NCI-H1105 (cell line): ENCODE results near the gene PDE1A.

Experiments used
- DNase-seq: peaks from one replicate; lab custom pipeline; 2025; lab: John Stamatoyannopoulos, UW

PDE1A gene

DNA sequence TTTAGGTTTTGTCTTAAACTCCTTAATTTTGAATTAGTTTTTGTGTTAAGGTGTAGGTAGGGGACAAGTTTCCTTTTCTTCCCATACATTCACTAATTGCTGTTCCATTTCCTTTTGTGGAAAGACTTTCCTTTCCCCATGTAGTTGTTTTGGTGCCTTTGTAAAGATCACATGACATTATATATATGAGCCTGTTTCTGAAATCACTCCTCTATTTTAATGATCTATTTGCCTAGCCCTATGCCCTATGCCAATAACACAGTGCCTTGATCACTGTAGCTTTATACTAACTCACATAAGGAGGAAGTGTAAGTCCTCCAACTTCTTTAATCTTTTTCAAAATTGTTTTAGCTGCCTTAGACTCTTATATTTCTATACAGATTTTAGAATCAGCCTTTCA is 229.3 kb downstream of the PDE1A start:
- no peak for DNase-seq

DNA sequence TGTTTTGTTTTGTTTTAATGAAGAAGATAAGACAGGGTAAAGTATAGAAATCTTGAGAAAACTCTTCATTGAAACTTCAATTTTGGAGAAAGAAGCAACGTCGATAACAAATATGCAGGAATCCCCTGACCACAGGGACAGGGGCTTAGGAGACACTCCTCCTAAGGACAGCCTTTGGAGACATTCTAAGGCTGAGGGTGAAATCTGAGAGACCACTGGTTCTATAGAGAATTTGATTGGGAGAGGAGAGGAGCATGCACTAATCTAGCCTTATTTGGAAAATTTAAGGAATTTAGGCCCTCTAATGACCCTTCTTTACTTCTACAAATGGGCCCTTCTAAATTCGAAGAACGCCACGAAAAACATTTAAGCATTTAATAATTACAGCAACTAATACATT is 233.5 kb downstream of the PDE1A start:
- no peak for DNase-seq

DNA sequence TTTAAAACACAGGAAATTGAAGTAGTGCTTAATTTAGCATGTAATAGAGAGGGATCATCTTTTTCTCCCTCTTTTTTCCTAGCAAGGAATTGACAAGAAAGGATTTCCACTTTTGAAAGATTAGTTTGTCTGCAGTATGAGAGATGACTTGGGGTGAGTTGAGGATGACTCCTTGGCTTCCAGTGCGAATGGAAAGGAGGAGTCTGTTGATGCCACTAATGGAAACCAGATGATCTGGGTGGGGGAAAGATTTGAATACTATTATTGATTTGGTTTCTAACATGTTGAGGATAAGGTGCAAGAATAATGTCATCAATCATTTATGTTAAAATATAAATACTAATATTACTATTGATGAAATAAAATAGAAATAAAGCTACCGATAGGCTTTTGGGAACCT is 235.8 kb downstream of the PDE1A start:
- DNase-seq: no peak

DNA sequence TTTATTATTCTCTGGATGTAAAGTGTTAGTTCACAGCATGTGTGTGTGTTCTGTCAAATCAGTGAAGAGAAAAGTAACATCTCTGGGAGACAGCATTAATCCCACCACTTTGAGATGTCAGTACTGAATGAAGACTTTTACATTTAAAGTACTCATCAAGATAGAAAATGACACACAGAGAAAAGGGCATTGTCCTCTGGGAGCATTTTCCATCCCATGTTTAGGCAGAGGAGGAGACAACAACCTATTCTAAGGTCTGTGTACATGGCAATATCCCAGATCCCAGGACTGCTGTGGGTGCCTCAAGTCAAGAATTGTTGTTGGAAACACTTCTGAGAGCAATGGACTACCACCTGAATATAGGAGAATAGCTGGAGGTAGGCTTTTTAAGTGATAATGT is 239.7 kb downstream of the PDE1A start:
- no peak for DNase-seq

DNA sequence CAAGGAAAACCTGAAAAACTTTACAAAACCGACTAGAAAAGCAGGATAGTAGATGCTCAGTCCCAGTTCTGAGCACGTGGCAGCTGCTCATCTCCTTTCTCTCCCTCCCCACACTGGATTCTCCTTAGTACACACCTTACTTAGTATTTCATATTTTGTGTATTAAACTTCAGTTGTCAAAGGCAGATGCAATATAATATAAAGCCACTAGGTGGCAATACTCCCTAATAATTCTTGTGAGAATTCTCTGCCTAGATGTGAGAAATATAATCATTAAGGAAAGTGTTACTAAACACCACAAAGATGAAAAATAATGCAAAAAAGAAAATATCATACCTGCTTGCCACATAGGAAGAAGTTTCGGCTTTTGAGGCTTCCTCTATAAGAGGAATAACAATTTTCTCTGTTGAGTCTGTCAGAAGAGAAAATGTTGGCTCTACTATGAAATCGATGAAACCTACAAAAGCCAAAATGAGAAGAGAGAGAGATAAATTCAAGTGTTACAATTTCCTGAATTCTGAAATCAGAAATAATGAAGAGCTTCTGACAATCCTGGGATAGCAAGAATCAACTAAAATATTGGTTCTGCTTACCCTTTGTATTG is 240.6 kb downstream of the PDE1A start:
- DNase-seq: peak; percentile 58

DNA sequence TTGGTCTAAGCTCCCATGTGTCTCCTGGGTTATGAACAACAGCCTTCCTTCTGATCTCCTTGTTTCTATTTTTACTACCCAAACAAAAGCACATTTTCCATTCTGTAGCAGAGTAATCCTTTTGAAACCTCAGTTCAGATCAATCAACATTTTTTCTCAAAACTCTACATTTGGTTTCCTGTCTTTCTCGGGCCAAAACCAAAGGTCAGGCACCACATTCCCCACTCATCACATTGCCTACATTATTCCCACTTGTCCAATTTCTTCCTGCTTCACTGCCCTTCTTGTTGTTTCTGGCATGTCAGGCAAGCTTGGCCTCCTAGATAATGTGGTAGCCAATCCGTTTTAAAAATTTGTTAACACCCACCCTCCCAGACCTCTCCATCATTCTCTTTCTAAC is 244.4 kb downstream of the PDE1A start:
- DNase-seq: no peak

DNA sequence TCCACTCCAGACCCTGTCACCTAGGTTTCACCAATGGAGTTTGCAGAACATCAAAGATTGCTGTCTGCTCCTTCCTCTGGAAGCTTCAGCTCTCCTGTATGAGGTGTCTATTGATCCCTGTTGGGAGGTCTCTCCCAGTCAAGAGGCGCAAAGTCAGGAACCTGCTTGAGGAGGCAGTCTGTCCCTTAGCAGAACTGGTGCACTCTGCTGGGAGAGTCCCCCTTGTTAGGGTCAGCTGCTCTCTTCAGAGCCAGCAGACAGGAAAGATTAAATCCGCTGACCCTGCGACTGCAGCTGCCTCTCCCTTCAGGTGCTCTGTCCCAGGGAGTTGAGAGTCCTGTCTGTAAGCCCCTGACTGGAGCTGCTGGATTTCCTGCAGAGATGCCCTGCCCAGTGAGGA is 245.5 kb downstream of the PDE1A start:
- DNase-seq: no peak

DNA sequence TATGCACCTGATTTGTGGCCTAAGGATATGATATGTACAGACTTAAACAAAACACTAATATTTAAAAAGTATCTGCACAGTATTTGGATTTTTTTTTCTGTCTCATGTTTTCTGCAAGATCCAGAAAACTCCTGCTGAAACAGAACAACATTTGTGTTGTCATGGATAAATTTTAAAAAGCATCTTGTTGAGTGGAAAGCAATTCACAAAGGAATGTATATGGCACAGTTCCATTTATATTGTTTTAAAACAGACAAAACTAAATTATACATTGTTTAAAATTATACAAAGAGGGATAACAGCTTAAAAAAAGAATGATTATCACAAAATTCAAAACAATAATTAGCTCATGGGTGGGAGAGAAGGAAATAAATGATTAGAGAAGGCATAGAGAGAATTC is 247.7 kb downstream of the PDE1A start:
- no peak for DNase-seq

DNA sequence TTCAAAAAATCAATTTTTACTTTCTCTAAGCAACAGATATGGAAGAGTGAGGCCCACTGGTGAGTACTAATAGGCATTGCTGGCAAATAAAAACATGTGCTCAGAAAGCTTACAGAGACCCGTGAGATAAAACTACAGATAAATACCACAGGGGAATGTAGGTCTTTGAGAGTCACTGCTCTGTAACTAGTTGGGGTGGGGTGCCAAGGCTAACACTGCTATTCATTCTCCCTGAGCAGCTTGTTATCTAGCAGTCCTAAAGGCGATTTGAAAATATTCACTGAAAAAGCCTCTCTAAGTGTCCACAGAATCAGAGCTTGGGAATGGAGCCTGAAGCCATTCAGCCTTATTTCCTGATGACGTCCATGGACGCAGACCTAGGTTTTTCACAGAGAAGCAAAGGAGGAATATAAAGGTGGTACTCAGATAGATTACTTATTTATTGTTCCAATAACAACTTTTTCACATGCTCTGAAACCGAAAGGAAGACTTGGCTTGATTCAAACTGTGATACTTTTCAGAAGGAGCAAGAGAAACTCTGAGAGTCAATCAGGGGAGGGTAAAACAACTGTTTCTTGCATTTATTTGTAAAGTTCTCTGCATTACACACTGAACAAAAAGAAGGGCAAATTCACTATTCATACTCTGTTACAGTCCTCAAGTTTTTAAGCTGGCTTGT is 252.8 kb downstream of the PDE1A start:
- DNase-seq: no peak

DNA sequence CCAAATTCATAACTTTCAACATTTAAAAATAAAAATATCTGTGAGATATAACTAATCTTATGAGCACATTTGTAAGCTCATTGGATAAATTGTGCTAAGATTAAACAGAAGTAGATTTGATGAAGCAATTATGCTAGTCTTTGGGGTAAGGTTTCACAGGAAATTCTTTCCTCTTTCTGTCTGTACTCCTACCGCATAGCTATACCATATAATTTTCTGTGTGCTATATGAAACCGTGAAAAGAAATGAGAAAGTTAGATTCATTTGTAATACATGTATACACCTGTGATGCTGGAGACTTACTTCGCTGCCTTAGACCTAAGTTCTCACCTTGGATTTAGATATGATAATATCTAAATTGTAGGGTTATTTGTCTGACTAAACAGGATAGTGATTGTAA is 256.5 kb downstream of the PDE1A start:
- no peak for DNase-seq

DNA sequence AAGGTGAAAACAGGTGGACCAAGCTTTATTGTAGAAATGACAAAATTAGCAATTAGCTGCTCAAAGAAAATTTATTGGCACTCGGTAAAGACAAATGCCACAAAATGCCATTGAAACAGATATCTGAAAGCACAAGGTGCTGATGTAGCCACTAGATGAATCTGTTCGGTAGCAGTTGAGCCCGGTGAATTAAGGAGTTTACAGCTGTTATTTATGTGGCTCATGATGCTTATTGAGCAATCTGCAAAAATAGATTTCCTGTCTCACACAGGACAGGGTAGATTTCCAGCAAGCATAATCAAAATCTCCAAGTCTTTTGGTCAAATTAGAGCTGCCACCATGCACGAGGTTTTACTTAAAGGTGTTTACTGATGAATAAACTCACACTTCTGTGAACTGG is 259.0 kb downstream of the PDE1A start:
- no peak for DNase-seq

DNA sequence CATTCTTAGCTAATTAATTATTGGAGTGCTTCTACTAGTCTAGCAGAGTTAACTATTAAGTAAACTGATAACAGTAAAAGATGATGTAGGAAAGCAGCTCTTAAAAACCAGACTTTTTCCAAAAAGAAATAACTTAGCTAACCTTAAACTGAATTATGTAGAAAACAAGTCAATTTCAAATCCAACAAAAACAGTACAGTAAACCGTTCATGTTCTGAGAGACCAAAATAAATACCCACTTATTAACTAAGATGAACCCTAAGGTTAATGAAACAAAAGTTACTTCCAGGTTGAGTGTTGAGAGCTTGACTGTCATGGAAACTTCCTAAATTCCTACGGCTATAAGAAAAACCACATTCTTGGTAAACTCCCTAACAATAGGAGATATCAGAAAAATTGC is 260.0 kb downstream of the PDE1A start:
- DNase-seq: no peak

DNA sequence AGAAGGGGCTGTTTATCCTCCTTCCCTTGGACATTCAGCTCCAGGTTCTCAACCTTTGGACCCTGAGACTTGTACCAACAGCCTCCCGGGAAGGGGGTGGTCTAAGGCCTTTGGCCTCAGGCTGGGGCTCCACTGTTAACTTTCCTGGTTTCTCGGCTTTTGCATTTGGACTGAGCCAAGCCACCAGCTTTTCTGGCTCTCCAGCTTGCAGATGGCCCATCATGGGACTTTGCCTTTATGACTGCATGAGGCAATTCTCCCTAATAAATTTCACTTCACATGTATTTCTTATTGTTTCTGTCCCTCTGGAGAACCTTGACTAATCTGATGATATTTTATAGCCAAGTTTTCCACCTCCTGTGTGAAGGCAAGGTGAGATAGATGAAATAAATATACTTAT is 260.4 kb downstream of the PDE1A start:
- no peak for DNase-seq

DNA sequence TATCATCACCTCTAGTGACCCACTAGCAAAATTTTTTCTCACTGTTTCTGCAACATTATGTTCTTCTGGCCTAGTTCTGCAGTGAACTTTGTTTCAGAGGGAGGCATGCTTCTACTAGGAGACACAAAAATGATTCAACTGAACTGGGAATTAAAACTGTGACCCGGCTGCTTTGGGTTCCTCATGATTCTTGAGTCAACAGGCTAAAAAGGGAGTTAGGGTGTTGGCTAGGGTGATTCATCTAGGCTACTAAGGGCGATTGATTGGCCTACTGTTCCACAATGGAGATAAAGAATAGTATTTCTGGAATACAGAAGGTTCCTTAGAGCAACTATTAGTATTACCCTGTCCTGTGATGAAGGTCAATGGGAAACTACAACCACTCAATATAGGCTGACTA is 261.6 kb downstream of the PDE1A start:
- DNase-seq: no peak

DNA sequence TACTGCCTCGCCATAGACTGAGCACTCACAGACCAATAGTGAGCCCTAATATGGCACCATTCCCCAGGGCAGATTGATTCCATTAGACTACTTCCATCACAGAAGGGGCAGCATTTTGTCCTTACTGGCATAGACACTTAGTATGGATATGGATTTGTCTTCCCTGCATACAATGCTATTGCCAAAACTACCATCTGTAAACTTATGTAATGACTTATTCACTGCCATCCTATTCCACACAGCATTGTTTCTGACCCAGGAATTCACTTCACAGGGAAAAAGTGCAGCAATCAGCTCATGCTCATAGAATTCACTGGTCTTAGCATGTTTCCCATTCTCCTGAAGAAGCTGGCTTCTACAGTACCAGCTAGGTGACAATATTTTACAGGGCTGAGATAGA is 262.1 kb downstream of the PDE1A start:
- no peak for DNase-seq

DNA sequence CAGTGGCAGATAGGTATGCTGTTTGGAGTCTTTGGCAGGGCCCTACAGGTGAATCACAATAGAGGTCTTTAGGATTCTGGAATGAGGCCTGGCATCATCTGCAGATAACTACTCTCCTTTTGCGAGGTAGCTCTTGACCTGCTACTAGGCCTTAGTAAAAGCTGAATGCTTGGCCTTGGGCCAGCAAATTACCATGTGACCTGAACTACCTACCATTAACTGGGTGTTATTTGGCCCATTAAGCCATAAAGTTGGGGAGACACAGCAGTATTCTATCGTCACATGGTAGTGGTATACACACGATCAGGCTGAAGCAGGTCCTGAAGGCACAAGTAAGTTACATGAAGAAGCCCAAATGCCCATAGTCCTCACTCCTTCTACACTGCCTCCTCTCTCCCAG is 263.0 kb downstream of the PDE1A start:
- DNase-seq: no peak

DNA sequence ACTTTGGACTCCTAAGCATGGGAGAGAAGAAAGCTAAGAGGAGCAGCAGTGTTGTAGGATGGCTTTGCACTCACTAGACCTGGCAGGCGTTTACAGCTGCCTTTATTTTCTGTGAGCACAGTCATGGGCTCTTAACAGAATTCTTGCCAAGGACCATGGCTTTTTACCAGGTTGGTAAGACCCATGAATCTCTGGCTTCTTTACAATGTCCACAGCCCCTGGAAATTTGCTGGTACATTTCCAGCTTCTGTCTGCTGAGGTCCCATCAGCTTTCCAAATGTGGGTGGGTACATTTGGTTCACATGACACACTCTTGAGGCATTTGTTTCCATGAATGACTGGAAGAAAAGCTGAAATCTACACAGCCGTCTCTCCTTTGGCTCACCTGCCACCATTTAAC is 278.5 kb downstream of the PDE1A start:
- DNase-seq: no peak

DNA sequence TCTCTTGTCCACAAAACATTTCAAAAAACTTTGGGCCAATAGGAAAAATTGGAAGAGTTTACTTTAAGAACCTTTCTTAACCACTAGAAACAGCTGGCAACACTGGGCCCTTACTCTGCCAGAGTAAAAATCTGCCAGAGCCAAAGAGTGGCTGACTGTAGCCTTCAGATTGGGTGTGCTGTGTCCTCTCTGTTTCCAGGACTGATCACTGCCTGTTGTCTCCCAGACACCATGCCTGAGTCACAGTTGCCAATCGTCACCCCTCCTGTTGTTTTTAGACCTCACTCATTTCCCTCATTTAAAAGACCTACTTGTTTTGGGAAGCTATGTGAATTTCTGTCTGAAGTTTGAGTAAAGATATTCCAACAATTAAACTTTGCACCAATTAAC is 282.1 kb downstream of the PDE1A start:
- DNase-seq: no peak

DNA sequence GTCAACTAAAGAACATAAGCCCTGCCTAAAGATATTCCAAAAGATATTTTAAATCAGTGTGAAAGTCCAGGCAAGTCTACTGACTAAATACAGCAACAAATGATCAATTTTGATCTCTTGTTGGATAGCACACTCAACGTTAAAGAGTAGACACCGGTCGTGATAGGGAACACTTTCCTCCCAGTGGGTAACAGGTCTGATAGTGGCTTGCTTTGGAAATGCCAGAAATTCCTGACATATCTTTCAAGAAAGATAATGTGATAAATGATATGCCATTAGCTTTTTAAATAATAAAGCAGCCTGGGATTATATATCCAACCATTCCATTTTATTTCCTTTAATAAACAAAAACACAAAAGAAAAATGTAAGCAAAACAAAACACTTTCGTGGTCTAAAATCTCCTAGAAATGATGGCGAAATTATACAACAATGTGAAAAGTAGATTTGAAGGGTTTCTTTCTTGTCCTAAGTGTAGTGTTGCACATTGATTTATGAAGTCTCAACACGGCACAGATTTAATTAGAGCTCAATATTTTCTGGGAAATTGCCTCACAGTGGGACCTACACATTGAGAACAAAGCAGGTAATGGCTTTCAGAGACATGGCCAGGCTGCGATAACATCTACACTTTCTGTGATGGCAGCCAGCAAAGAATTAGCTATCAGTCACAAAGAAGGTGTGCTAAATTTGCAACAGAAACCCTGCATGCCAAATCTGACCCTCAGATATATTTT is 282.6 kb downstream of the PDE1A start:
- DNase-seq: no peak

DNA sequence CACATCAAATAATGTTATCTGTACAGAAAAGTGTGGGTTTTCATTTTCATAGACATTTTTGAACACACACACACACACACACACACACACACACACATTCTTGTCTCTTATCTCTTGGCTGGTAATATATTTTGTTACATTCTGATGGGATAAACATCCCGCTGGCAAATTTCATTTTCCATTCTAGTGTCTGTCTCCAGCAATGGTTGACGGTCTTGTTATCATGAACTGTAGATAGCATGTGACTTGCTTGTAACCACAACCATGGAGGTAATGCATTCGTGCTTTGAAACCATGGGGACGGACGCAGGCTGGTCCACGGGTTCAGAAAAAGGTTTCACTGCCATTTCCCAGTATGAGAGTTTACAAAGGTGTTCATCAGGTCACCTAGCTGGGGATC is 284.8 kb downstream of the PDE1A start:
- DNase-seq: no peak

DNA sequence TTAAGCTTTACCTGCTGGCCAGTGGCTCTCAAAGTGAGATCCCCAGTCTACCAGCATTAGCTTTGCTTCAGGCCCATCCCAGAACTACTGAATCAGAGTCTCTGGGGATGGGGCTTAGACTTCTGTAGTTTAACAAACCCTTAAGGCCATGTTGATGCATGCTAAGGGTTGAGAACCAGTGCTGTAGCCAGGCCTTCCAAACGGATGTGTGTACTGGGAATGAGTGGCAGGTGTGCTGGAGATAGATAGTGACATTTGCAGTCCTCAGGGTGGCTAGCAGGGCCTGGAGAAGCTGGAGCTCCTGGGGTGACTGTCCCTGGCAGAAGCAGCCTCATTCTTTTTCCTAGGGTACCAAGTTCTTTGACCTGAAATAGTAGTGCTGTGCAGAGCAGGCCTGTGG is 292.6 kb downstream of the PDE1A start:
- no peak for DNase-seq

DNA sequence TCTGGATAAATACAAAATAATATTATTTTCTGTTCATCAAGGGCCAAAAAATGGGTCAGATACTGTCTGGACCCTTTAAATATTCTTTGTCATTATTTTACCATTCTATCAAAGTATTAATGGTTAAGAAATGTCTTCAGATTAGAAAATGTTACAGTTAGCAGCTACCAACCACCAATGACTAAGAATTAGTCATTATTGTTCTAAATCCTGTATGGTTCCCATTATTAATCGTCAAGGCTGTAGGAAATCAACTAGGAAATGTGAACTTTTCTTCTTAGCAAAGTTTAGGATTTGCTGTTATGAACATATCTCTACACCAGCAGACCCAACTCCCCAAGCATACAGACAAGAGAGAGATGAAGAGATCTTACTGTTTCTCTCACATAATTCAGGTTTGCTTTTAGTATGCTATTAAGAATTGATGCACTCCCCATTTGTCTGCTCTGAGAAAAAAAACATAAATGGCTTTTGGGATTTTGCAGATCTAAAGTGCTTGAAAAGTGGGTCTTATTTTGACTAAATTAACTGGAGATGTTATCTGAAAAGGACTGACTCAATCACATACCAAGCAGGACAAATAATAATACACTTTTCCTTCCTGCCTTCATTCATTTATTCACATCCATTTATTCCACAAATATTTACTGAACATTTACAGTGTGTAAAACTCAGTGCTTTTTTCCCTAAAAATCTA is 293.5 kb downstream of the PDE1A start:
- no peak for DNase-seq

DNA sequence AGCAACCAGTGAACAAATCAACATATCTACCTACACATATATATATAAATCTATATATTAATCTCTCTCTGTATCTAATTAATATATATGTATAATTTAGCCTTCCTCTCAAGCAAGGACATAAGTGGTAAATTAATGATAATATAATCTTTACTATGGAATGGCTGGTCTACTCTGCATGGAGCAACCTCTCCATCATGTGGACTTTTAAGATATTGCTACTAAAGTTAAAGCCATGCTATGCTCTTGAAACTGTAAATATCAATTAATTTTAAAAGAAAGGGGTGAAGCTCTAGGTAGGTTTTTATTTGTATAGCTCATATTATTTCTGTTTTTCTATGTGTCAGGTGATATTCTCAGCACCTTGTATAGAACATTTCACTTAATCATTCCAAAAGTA is 294.2 kb downstream of the PDE1A start:
- no peak for DNase-seq
